Ishikawa (cell line): ENCODE data around the gene YBEY.

ENCODE experiments used
- CREB1 ChIP-seq: IDR thresholded peaks from 2 replicates; pipeline ENCODE4 v1.6.1; 2012; ENCODE audit warnings: low read depth
- NFIC ChIP-seq: IDR thresholded peaks from 2 replicates; pipeline ENCODE4 v1.6.1; 2012
- RAD21 ChIP-seq: IDR thresholded peaks from 2 replicates; pipeline ENCODE4 v1.6.1; 2012; ENCODE audit warnings: low read depth
- TF ChIP-seq, protein P1 (sequence below): IDR thresholded peaks from 2 replicates; pipeline ENCODE4 v1.6.1; 2012

DNA sequence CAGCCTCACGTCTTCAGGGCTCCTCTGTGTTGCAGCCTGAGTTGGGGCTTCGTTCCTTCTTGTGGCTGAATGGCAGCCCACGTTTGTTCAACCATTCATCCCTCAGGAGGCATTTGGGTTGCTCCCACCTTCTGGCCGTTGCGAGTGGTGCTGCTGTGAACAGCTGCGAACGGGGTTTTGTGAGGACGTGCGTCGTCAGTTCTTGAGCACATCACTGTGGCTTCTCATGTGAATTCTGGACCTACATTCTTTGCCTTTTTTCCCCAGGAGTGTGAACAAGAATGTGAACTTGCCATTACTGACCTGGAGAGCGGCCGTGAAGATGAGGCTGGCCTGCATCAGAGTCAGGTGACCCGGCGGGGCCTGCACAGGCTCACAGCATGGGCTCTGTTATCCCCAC lies 59.7 kb downstream of the YBEY start:
- TF ChIP-seq RAD21 (no peak), CREB1 (no peak), NFIC (no peak)
- TF ChIP-seq, protein P1, sequence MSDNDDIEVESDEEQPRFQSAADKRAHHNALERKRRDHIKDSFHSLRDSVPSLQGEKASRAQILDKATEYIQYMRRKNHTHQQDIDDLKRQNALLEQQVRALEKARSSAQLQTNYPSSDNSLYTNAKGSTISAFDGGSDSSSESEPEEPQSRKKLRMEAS, result no peak
